ENCODE results near the gene DCAF11. TPM values are rescaled to one million over a fixed set of nuclear protein-coding genes. Genes with fewer than 3 reads are reported as not detected.

The DCAF11 gene
- total RNA-seq, 1 donor from 2014 or later: 66.5 TPM

GRCh38 chr14:24119691-24120090 is 5.1 kb downstream of the DCAF11 start:
- no peak overlapping the region for H3K4me3 ChIP-seq
- Mint-ChIP-seq H3K36me3 (peaks cover 12% of the 10 kb centered on the region), H3K27me3 (ENCODE audit: insufficient read depth, low read depth) (no peaks in the 10 kb centered on the region), H3K4me3 (no peak overlapping the region), H3K27ac (no peak overlapping the region), H3K4me1 (peaks cover 15% of the 10 kb centered on the region), H3K9me3 (no peaks in the 10 kb centered on the region)
- no peak for TF ChIP-seq CTCF (IDR thresholded peaks at IDR 0.05)
- no peak for TF ChIP-seq EZH2 (IDR thresholded peaks at IDR 0.05)
- no peak for TF ChIP-seq EZH2phosphoT487 (IDR thresholded peaks at IDR 0.05)
- peaks cover 13% of the 10 kb centered on the region for H3K79me2 ChIP-seq (ENCODE audit: low read depth)
- H2AFZ ChIP-seq (replicated peaks): no peak overlapping the region
- H3K36me3 ChIP-seq: no peaks in the 10 kb centered on the region
- H3F3A ChIP-seq (ENCODE audit: low read depth): peaks cover 6% of the 10 kb centered on the region
- no peaks in the 10 kb centered on the region for H3K27me3 ChIP-seq
- DNase-seq (ENCODE audit: low spot score): no peak
- peaks cover 6% of the 10 kb centered on the region for H3K4me1 ChIP-seq
- no peaks in the 10 kb centered on the region for H4K20me1 ChIP-seq (ENCODE audit: low read depth)
- no peak overlapping the region for H3K4me2 ChIP-seq
- no peak overlapping the region for H3K9ac ChIP-seq
- H3K27ac ChIP-seq: no peak overlapping the region
- H3K9me3 ChIP-seq (ENCODE audit: low read depth): no peaks in the 10 kb centered on the region

GRCh38 chr14:24121210-24121609 is 6.6 kb downstream of the DCAF11 start:
- H3K36me3 Mint-ChIP-seq: peaks cover 12% of the 10 kb centered on the region
- no peak overlapping the region for H3K9ac ChIP-seq
- H3K27me3 Mint-ChIP-seq (ENCODE audit: insufficient read depth, low read depth): no peaks in the 10 kb centered on the region
- H3K79me2 ChIP-seq (ENCODE audit: low read depth): peaks cover 4% of the 10 kb centered on the region
- no peaks in the 10 kb centered on the region for H3K9me3 ChIP-seq (ENCODE audit: low read depth)
- no peaks in the 10 kb centered on the region for H3K36me3 ChIP-seq
- H2AFZ ChIP-seq (replicated peaks): no peak overlapping the region
- no peak overlapping the region for H3K4me3 Mint-ChIP-seq
- no peaks in the 10 kb centered on the region for H3K9me3 Mint-ChIP-seq
- TF ChIP-seq EZH2 (IDR thresholded peaks at IDR 0.05) (no peak), CTCF (IDR thresholded peaks at IDR 0.05) (no peak), EZH2phosphoT487 (IDR thresholded peaks at IDR 0.05) (no peak)
- H3K4me3 ChIP-seq: no peak overlapping the region
- peaks cover under 1% of the 10 kb centered on the region for H3K4me1 ChIP-seq
- no peak for DNase-seq (ENCODE audit: low spot score)
- H3F3A ChIP-seq (ENCODE audit: low read depth): no peaks in the 10 kb centered on the region
- H3K27me3 ChIP-seq: no peaks in the 10 kb centered on the region
- H3K4me1 Mint-ChIP-seq: peaks cover 5% of the 10 kb centered on the region
- H3K27ac Mint-ChIP-seq: no peak overlapping the region
- H4K20me1 ChIP-seq (ENCODE audit: low read depth): no peaks in the 10 kb centered on the region
- no peak overlapping the region for H3K27ac ChIP-seq
- H3K4me2 ChIP-seq: no peak overlapping the region

GRCh38 chr14:24122416-24122815 is 7.8 kb downstream of the DCAF11 start:
- Histone ChIP-seq H3F3A (ENCODE audit: low read depth) (no peaks in the 10 kb centered on the region), H3K79me2 (ENCODE audit: low read depth) (no peaks in the 10 kb centered on the region), H3K27ac (no peak overlapping the region), H3K4me2 (no peak overlapping the region), H2AFZ (replicated peaks) (no peak overlapping the region), H3K4me3 (no peak overlapping the region), H4K20me1 (ENCODE audit: low read depth) (no peaks in the 10 kb centered on the region), H3K36me3 (no peaks in the 10 kb centered on the region), H3K9ac (no peak overlapping the region), H3K27me3 (no peaks in the 10 kb centered on the region), H3K4me1 (no peaks in the 10 kb centered on the region), H3K9me3 (ENCODE audit: low read depth) (no peaks in the 10 kb centered on the region)
- Mint-ChIP-seq H3K36me3 (peaks cover 12% of the 10 kb centered on the region), H3K27ac (no peak overlapping the region), H3K4me1 (no peaks in the 10 kb centered on the region), H3K9me3 (no peaks in the 10 kb centered on the region), H3K4me3 (no peak overlapping the region), H3K27me3 (ENCODE audit: insufficient read depth, low read depth) (no peaks in the 10 kb centered on the region)
- no peak for TF ChIP-seq EZH2 (IDR thresholded peaks at IDR 0.05)
- DNase-seq (ENCODE audit: low spot score): no peak

GRCh38 chr14:24122898-24123297 is 8.3 kb downstream of the DCAF11 start:
- Histone ChIP-seq H4K20me1 (ENCODE audit: low read depth) (no peaks in the 10 kb centered on the region), H2AFZ (replicated peaks) (no peak overlapping the region), H3K27ac (no peak overlapping the region), H3K4me2 (no peak overlapping the region), H3K9ac (no peak overlapping the region), H3F3A (ENCODE audit: low read depth) (no peaks in the 10 kb centered on the region), H3K4me1 (no peaks in the 10 kb centered on the region), H3K79me2 (ENCODE audit: low read depth) (no peaks in the 10 kb centered on the region), H3K27me3 (no peaks in the 10 kb centered on the region), H3K36me3 (no peaks in the 10 kb centered on the region), H3K9me3 (ENCODE audit: low read depth) (no peaks in the 10 kb centered on the region), H3K4me3 (no peak overlapping the region)
- no peak for DNase-seq (ENCODE audit: low spot score)
- no peak for TF ChIP-seq EZH2 (IDR thresholded peaks at IDR 0.05)
- TF ChIP-seq CTCF (IDR thresholded peaks at IDR 0.05): no peak
- no peak for TF ChIP-seq EZH2phosphoT487 (IDR thresholded peaks at IDR 0.05)
- H3K27ac Mint-ChIP-seq: no peak overlapping the region
- no peaks in the 10 kb centered on the region for H3K9me3 Mint-ChIP-seq
- H3K36me3 Mint-ChIP-seq: peaks cover 12% of the 10 kb centered on the region
- H3K4me1 Mint-ChIP-seq: no peaks in the 10 kb centered on the region
- H3K4me3 Mint-ChIP-seq: no peak overlapping the region
- no peaks in the 10 kb centered on the region for H3K27me3 Mint-ChIP-seq (ENCODE audit: insufficient read depth, low read depth)

Data from neural progenitor cell (in vitro differentiated cells).